ENCODE data around the gene TNS1.

- TF ChIP-seq SP1 (IDR thresholded peaks at IDR 0.05) (no peak), BHLHE40 (IDR thresholded peaks at IDR 0.05; ENCODE audit: borderline replicate concordance) (no peak), FOXM1 (IDR thresholded peaks at IDR 0.05; ENCODE audit: borderline replicate concordance) (no peak), ELF4 (IDR thresholded peaks at IDR 0.05) (no peak), TARDBP (IDR thresholded peaks at IDR 0.05) (no peak), NFRKB (IDR thresholded peaks at IDR 0.05) (no peak), SUZ12 (IDR thresholded peaks at IDR 0.05) (no peak), FOXA1 (IDR thresholded peaks at IDR 0.05) (no peak)
- TF ChIP-seq, protein P1, sequence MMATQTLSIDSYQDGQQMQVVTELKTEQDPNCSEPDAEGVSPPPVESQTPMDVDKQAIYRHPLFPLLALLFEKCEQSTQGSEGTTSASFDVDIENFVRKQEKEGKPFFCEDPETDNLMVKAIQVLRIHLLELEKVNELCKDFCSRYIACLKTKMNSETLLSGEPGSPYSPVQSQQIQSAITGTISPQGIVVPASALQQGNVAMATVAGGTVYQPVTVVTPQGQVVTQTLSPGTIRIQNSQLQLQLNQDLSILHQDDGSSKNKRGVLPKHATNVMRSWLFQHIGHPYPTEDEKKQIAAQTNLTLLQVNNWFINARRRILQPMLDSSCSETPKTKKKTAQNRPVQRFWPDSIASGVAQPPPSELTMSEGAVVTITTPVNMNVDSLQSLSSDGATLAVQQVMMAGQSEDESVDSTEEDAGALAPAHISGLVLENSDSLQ (IDR thresholded peaks at IDR 0.05), result no peak
Observed at GRCh38 chr2:217945530-217945929, 57.3 kb downstream of the TNS1 start.

Data from HEK293T (cell line).